Ammon's horn (tissue), 1 donor: ENCODE measurements around the gene PRDM16.
A peak's percentile ranks its signal among the peaks of the same experiment; 100 is the strongest.

Source experiments
- DNase-seq: peaks from one replicate; pipeline ENCODE4 v3.0.0-alpha.2; 2016; ENCODE audit warnings: low spot score

PRDM16 gene

GRCh38 chr1:3356827-3357460 is 287.9 kb downstream of the PRDM16 start:
- no peak for DNase-seq

- no peak for DNase-seq
Measured at GRCh38 chr1:3357526-3358297, 288.7 kb downstream of the PRDM16 start.

- no peak for DNase-seq
Measured at GRCh38 chr1:3359351-3359750, 290.3 kb downstream of the PRDM16 start.

- DNase-seq = no peak
Measured at GRCh38 chr1:3359756-3360440, 290.9 kb downstream of the PRDM16 start.

GRCh38 chr1:3360646-3361257 is 291.7 kb downstream of the PRDM16 start:
- DNase-seq = peak; percentile 54

GRCh38 chr1:3363023-3363422 is 294.0 kb downstream of the PRDM16 start:
- DNase-seq = no peak

- DNase-seq = no peak
Measured at GRCh38 chr1:3363756-3364155, 294.8 kb downstream of the PRDM16 start.

- no peak for DNase-seq
Measured at GRCh38 chr1:3364551-3364950, 295.5 kb downstream of the PRDM16 start.

GRCh38 chr1:3364983-3365382 is 296.0 kb downstream of the PRDM16 start:
- no peak for DNase-seq

- no peak for DNase-seq
Measured at GRCh38 chr1:3365523-3366125, 296.6 kb downstream of the PRDM16 start.

- peak; percentile 58 for DNase-seq
Measured at GRCh38 chr1:3366126-3367051, 297.4 kb downstream of the PRDM16 start.

- DNase-seq = no peak
Measured at GRCh38 chr1:3367376-3367775, 298.4 kb downstream of the PRDM16 start.

GRCh38 chr1:3368059-3368458 is 299.1 kb downstream of the PRDM16 start:
- no peak for DNase-seq

- DNase-seq = no peak
Measured at GRCh38 chr1:3368711-3369445, 299.9 kb downstream of the PRDM16 start.

- DNase-seq = peak; percentile 39
Measured at GRCh38 chr1:3369446-3370076, 300.6 kb downstream of the PRDM16 start.

GRCh38 chr1:3370856-3371703 is 302.1 kb downstream of the PRDM16 start:
- no peak for DNase-seq

GRCh38 chr1:3372317-3372716 is 303.3 kb downstream of the PRDM16 start:
- no peak for DNase-seq

- DNase-seq = no peak
Measured at GRCh38 chr1:3373175-3373574, 304.2 kb downstream of the PRDM16 start.
